Fibroblast of skin of scalp (primary cell): ENCODE results near the gene TOP1.

ENCODE experiments used
- DNase-seq: peaks from one replicate; pipeline ENCODE4 v3.0.0-alpha.2; 2013

TOP1 gene

DNA sequence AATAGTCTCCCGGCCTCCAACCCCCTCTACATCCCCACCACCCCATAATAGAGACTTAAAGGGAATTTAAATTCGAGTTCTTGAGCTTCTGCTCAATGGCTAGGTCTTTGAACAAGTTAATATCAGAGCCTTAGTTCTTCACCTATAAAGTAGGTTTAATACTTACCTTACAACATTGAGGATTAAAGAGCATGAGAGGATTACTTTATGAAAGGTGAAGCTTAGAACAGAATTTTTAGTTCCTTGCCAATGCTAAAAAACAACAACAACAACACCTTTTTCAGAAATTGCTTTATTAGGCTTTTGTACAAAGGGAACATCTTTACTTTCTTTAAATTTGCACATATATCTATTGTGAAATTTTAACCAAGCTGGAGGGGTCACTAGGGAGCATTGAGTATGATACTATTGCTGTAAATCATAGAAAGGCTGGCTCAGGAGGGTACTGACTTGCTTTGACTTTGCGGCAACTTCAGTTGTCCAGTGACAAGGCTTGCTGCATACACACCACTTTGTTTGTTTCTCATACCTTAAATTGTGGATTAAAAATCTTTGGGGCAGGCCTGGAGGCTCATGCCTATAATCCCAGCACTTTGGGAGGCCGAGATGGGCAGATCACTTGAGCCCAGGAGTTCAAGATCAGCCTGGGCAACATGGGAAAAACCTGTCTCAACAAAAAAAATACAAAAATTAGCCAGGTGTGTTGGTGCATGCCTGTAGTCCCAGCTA lies 9.7 kb downstream of the TOP1 start:
- no peak for DNase-seq

DNA sequence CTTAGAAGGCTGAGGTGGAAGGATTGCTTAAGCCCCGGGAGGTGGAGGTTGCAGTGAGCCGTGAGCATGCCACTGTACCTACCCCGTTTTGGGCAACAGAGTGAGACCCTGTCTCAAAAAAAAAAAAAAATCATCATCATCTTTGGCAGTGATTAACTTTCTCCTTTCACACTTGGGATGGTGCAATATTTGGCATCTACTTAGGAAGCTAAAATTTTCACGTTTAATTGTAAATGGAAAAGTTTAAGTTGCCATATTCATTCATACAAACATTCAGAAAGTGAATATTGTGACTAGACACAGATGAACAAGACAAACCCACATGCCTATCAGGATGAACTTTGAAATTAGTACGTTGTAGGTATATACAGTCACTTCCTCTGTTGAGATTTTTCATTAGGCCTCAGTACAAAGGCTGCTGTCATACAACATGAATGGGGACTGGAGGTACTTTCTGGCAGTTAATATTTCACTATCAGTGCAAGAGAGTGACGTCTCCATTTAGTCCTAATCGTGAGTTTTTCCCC lies 10.3 kb downstream of the TOP1 start:
- no peak for DNase-seq

GRCh38 chr20:41040855-41041254 lies 12.2 kb downstream of the TOP1 start:
- DNase-seq, result no peak

- DNase-seq, result no peak
Measured at GRCh38 chr20:41041693-41042092, 13.1 kb downstream of the TOP1 start.

DNA sequence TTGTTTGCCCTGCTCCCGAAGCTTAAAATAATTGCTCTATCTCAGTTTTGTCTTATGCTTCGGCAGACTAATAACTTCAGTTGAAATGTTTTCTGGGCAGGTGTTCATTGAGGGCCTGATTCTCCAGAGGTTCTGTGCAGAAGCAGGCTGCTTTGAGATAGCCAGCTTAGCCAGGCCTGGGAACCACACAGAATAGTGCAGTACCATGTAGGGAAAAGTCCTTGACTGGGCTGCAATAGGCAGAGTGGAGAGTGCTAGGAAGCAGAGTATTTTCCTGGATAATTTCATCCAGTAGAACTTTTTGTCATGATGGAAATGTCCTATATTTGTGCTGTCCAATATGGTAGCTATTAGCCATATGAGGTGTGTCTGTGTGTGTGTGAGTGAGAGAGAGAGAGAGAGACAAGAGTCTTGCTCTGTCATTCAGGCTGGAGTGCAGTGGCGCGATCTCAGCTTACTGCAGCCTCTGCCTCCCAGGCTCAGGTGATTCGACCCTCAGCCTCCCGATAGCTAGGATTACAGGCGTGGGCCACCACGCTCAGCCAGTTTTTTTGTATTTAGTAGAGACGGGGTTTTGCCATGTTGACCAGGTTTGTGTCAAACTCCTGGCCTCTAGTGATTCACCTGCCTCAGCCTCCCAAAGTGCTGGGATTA lies 15.9 kb downstream of the TOP1 start:
- DNase-seq, result no peak

- DNase-seq, result no peak
Measured at GRCh38 chr20:41045671-41046070, 17.0 kb downstream of the TOP1 start.

DNA sequence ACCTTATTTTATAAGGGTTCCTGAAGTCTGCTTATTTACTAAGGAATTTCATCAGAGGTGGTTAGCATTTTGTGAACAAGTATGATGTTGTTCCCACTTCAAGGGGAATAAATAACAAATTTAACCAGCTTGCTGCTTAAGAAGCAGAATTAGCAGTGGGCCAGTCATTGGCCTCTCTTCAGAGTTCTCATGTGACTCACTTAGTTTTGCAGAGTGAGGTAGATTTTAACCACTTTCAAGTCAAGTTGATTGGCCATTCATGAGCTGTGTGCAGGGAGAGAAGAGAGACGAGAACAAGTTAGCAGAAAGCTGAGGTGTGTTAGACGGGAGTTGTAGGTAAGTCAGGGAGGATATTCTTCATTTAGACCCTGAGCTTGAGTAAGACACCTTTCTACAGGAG lies 18.1 kb downstream of the TOP1 start:
- no peak for DNase-seq

DNA sequence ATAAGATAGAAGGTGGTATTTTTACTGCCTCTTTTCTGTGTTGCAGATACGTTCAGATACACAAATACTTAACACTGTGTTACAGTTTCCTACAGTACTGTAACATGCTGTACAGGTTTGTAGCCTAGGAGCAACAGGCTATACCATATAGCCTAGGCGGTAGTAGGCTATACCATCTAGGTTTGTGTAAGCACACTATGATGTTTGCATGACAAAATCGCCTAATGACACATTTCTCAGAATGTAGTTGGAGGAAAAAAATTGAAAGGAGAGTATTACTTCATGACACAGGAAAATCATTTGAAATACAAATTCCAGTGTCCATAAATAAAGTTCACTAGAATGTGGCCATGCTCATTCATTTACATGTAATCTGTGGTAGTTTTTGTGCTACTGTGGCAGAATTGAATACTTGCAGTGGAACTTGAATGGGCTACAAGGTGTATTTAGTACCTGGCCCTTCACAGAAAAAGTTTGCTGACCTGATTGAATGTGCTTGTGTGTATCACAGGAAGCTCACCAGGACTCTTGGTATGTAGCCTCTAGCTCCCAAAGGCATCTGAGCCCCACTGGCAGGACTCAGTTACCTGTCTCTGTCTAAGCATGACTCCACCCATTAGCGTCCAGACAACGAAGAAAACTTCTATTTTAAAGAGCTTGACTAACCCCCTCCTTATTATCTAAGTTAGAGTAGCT lies 18.8 kb downstream of the TOP1 start:
- no peak for DNase-seq

GRCh38 chr20:41047975-41048305 lies 19.3 kb downstream of the TOP1 start:
- DNase-seq, result peak; percentile 54

- DNase-seq, result no peak
Measured at GRCh38 chr20:41048461-41049301, 20.1 kb downstream of the TOP1 start.

GRCh38 chr20:41049451-41049850 lies 20.8 kb downstream of the TOP1 start:
- DNase-seq, result no peak

DNA sequence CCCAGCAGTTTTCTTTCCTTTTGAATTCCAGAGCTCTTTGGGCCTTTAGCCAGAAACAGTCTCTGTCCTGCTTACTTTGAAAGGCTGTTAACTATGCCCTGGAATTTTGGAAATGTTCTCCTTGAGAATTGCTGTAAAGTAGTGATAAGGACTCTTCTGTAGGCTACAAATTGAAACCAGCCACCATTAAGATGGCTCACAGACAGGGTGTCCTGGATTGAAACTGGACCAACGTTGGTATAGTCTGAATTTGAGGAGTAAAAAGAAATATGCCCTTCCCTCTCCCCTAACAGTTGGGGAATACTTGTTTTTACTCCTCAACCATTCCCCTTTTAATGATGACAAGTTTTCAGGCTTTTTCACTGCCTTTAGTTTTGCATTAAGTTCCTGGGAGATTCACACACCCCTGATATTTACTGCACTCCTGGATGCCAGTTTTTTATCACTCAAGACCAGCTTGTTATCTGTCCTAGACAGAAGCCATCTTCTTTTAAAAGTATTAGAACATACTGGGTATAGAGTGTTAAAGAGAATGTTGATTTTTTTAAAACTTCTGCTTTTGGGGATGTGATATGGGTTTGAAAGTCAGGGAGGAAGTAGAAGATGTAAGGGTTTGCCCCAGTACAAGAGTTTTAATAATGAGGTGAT lies 21.9 kb downstream of the TOP1 start:
- DNase-seq, result peak; percentile 79

DNA sequence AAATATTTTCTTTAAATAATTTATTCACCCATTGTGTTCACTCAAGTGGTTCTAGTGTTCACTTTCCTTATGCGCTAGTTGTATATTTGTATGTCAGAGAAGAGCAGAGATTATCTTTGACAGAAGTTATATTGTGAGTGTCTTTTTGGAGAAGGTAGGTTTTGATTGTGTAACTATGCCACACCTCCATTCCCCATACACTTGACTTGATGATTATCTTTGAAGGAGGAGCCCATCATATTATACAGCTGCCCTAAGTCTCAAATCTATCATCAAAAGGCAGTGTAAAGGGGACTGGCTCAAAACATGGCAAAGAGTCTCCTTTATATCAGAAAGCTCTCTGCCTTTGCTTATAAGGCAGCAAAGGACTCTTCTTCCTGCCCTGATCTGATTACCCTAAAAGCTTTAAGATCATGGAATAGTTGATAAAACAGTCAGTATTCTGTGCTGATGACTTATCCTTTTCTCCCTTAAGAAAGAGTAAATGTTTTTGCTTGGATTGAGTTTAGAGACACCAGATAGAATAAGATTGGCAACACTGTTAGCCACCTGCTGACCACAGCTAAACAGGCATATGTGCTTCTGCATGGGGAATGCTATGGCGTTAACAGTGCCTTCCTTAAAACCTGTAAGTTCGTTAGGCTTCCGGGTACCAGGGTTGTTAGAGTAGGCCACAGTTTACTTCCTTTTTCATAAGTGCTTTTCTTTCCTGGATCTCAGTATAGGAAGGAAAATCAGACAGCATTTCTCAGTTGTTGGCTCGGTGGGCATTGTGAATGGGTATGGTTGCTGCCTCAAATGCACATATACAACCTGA lies 22.6 kb downstream of the TOP1 start:
- DNase-seq, result no peak

DNA sequence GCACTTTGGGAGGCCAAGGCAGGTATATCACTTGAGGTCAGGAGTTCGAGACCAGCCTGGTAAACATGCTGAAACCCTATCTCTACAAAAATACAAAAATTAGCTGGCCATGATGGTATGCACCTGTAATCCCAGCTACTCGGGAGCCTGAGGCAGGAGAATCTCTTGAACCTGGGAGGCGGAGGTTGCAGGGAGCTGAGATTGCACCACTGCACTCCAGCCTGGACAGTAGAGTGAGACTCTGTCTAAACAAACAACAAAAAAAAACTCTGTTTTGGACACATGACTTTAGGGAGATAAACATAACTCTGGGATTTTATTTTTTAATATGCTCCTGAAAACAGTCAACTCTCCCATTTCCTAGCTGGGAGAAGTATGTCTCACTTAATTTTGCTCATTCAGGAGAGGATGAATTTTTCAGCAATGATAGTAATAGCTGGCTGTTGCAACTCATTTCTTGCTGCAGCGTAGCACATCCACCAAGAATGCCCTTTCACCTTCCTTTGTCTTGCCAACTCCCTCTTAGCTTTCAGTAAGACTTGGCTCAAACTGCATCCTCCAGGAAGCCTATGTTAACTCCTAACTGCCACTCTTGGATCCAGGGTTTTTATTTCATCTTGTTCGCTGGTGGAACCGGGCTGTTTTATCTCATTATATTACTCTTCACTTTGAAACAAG lies 24.3 kb downstream of the TOP1 start:
- peak; percentile 27 for DNase-seq

GRCh38 chr20:41054070-41054846 lies 25.6 kb downstream of the TOP1 start:
- no peak for DNase-seq

- no peak for DNase-seq
Measured at GRCh38 chr20:41054847-41055230, 26.2 kb downstream of the TOP1 start.

- DNase-seq, result no peak
Measured at GRCh38 chr20:41055679-41056078, 27.1 kb downstream of the TOP1 start.

- peak; percentile 84 for DNase-seq
Measured at GRCh38 chr20:41057999-41058673, 29.5 kb downstream of the TOP1 start.
